ENCODE data around the gene CYB5R4. TPM values are rescaled to one million over a fixed set of nuclear protein-coding genes. Genes with fewer than 3 reads are reported as not detected.

Gene CYB5R4
- total and polyA plus RNA-seq, 2 donors (not counting 1 experiment from before 2014, with no cell fraction given), result 4.3 to 10.6 TPM

DNA sequence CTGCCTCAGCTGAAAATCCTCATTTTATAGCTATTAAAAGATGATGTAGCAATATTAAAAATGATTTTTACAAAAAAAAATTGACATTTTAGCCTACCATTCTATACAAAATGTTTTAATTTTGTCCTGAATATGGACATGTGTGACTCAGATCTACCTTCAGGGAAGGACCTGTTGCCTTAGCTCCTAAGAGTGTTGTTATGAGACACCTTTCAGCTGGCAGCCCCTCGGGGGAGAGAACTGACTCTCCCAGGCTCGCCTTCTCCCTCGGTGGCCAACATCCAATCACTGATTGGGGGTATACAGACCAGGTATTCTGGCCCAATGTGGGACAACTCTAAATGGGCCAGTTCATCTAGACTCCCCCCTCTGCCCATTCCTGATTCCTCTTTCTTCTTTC lies 141.6 kb downstream of the CYB5R4 start:
- no peaks in the 10 kb centered on the region for H3K9me3 ChIP-seq (ENCODE audit: control insufficient read depth, insufficient read depth, low read depth, low read length)
- H3K9ac ChIP-seq (ENCODE audit: insufficient read depth, low read length), result no peak overlapping the region
- no peaks in the 10 kb centered on the region for H4K20me1 ChIP-seq (ENCODE audit: control insufficient read depth, extremely low read depth, insufficient read depth, low read length)
- H3K27me3 ChIP-seq (ENCODE audit: control insufficient read depth, insufficient read depth, low read length), result no peaks in the 10 kb centered on the region
- H3K4me1 ChIP-seq (ENCODE audit: control insufficient read depth, extremely low read depth, insufficient read depth, low read length), result no peaks in the 10 kb centered on the region
- H3K4me2 ChIP-seq (ENCODE audit: extremely low read depth, insufficient read depth, low read length), result no peak overlapping the region
- no peak overlapping the region for H3K27ac ChIP-seq (ENCODE audit: insufficient read depth, low read length)
- H2AFZ ChIP-seq (ENCODE audit: low read length), result no peak overlapping the region
- DNase-seq (ENCODE audit: low read depth in 2 of 2), result no peak
- no peaks in the 10 kb centered on the region for H3K36me3 ChIP-seq (ENCODE audit: control insufficient read depth, insufficient read depth, low read length)
- no peak overlapping the region for H3K4me3 ChIP-seq (replicated peaks in 1 of 4; ENCODE audit: control extremely low read depth in 1 of 4, insufficient read depth in 1 of 4, low read depth in 3 of 4, low read length in 4 of 4)
- TF ChIP-seq, protein P1, sequence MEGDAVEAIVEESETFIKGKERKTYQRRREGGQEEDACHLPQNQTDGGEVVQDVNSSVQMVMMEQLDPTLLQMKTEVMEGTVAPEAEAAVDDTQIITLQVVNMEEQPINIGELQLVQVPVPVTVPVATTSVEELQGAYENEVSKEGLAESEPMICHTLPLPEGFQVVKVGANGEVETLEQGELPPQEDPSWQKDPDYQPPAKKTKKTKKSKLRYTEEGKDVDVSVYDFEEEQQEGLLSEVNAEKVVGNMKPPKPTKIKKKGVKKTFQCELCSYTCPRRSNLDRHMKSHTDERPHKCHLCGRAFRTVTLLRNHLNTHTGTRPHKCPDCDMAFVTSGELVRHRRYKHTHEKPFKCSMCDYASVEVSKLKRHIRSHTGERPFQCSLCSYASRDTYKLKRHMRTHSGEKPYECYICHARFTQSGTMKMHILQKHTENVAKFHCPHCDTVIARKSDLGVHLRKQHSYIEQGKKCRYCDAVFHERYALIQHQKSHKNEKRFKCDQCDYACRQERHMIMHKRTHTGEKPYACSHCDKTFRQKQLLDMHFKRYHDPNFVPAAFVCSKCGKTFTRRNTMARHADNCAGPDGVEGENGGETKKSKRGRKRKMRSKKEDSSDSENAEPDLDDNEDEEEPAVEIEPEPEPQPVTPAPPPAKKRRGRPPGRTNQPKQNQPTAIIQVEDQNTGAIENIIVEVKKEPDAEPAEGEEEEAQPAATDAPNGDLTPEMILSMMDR (conservative IDR thresholded peaks at IDR 0.05 in 1 of 2, IDR thresholded peaks at IDR 0.05 in 1 of 2; ENCODE audit: low read depth in 1 of 2, low read length in 2 of 2), result no peak
- TF ChIP-seq EZH2 (IDR thresholded peaks at IDR 0.05; ENCODE audit: low read length, missing control alignments), result no peak
- H3K79me2 ChIP-seq (ENCODE audit: control insufficient read depth, insufficient read depth, low read length), result no peaks in the 10 kb centered on the region

DNA sequence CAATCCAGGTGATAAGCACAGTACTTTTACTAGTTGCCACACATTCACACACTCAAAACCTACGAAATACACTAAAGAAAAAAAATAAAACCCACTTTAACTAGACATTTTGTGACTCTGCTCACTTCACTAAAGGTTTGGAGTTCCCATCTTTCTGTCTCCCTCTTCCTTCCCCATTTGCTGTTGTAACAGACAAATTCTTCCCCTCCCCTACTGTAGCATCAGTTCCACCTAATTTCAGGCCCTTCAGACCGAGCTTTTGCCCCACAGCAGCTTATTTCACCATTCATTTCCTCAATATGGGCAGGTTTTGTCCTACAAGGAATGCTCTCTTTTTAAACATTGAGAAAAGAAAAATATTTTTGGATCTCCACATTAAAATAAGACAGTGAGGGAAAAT lies 142.7 kb downstream of the CYB5R4 start:
- Histone ChIP-seq H3K27me3 (ENCODE audit: control insufficient read depth, insufficient read depth, low read length) (no peaks in the 10 kb centered on the region), H3K4me1 (ENCODE audit: control insufficient read depth, extremely low read depth, insufficient read depth, low read length) (no peaks in the 10 kb centered on the region), H3K27ac (ENCODE audit: insufficient read depth, low read length) (no peak overlapping the region), H3K4me3 (replicated peaks in 1 of 4; ENCODE audit: control extremely low read depth in 1 of 4, insufficient read depth in 1 of 4, low read depth in 3 of 4, low read length in 4 of 4) (no peak overlapping the region), H4K20me1 (ENCODE audit: control insufficient read depth, extremely low read depth, insufficient read depth, low read length) (no peaks in the 10 kb centered on the region), H3K4me2 (ENCODE audit: extremely low read depth, insufficient read depth, low read length) (no peak overlapping the region), H3K79me2 (ENCODE audit: control insufficient read depth, insufficient read depth, low read length) (no peaks in the 10 kb centered on the region), H3K36me3 (ENCODE audit: control insufficient read depth, insufficient read depth, low read length) (no peaks in the 10 kb centered on the region), H3K9ac (ENCODE audit: insufficient read depth, low read length) (no peak overlapping the region), H3K9me3 (ENCODE audit: control insufficient read depth, insufficient read depth, low read depth, low read length) (no peaks in the 10 kb centered on the region), H2AFZ (ENCODE audit: low read length) (no peak overlapping the region)
- no peak for TF ChIP-seq EZH2 (IDR thresholded peaks at IDR 0.05; ENCODE audit: low read length, missing control alignments)
- TF ChIP-seq, protein P1 (conservative IDR thresholded peaks at IDR 0.05 in 1 of 2, IDR thresholded peaks at IDR 0.05 in 1 of 2; ENCODE audit: low read depth in 1 of 2, low read length in 2 of 2), result no peak
- no peak for DNase-seq (ENCODE audit: low read depth in 2 of 2)

- DNase-seq (ENCODE audit: low read depth in 2 of 2), result no peak
- no peak overlapping the region for H3K4me2 ChIP-seq (ENCODE audit: extremely low read depth, insufficient read depth, low read length)
These were observed 143.6 kb downstream of the CYB5R4 start for GRCh38 chr6:84003131-84003530.

More at GRCh38 chr6:84003131-84003530, 143.6 kb downstream of the CYB5R4 start:
- TF ChIP-seq EZH2 (IDR thresholded peaks at IDR 0.05; ENCODE audit: low read length, missing control alignments), result no peak
- TF ChIP-seq, protein P1 (conservative IDR thresholded peaks at IDR 0.05 in 1 of 2, IDR thresholded peaks at IDR 0.05 in 1 of 2; ENCODE audit: low read depth in 1 of 2, low read length in 2 of 2), result no peak
- Histone ChIP-seq H3K27ac (ENCODE audit: insufficient read depth, low read length) (no peak overlapping the region), H2AFZ (ENCODE audit: low read length) (no peak overlapping the region), H3K9ac (ENCODE audit: insufficient read depth, low read length) (no peak overlapping the region), H3K4me1 (ENCODE audit: control insufficient read depth, extremely low read depth, insufficient read depth, low read length) (no peaks in the 10 kb centered on the region), H3K27me3 (ENCODE audit: control insufficient read depth, insufficient read depth, low read length) (no peaks in the 10 kb centered on the region), H3K4me3 (replicated peaks in 1 of 4; ENCODE audit: control extremely low read depth in 1 of 4, insufficient read depth in 1 of 4, low read depth in 3 of 4, low read length in 4 of 4) (no peak overlapping the region), H3K36me3 (ENCODE audit: control insufficient read depth, insufficient read depth, low read length) (no peaks in the 10 kb centered on the region), H3K79me2 (ENCODE audit: control insufficient read depth, insufficient read depth, low read length) (no peaks in the 10 kb centered on the region), H4K20me1 (ENCODE audit: control insufficient read depth, extremely low read depth, insufficient read depth, low read length) (no peaks in the 10 kb centered on the region), H3K9me3 (ENCODE audit: control insufficient read depth, insufficient read depth, low read depth, low read length) (no peaks in the 10 kb centered on the region)

Measured in fibroblast of lung (primary cell).